GM19328 (cell line): ENCODE measurements around the gene NOP53.
"Not testable (repeated sequence)": the region's sequence is repeated elsewhere in the genome, so short reads cannot be mapped to it uniquely, and the experiment has no call there.

Source experiments
- ATAC-seq: cut with Tn5 transposase; IDR thresholded peaks from one replicate; pipeline ENCODE4 v1.9.1; 2021; ENCODE audit warnings: mild to moderate bottlenecking, moderate library complexity; ENCODE audit not compliant: unreplicated experiment

The NOP53 gene

GRCh38 chr19:47771291-47771690 lies 25.9 kb downstream of the NOP53 start:
- ATAC-seq, result not testable (repeated sequence)

DNA sequence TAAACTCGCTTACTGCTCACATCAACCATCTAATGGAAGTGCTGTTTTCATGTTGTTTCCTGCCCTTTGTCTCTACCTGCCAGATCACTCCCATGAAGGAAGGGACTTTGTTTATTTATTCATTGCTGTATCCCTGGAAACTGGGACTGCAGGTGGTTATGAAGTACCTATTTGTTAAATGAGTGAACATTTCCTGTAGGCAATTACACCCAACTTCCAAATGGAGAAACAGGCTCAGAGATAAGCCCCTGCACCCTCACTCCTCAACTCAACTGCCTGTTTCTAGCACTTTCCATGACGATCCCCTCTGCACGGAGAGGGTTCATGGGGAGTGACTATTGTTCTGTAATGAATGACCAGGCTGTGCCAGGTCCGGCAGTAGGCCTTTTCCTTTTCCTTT lies 31.2 kb downstream of the NOP53 start:
- ATAC-seq, result no peak

GRCh38 chr19:47777245-47778048 lies 32.1 kb downstream of the NOP53 start:
- ATAC-seq, result not testable (repeated sequence)

DNA sequence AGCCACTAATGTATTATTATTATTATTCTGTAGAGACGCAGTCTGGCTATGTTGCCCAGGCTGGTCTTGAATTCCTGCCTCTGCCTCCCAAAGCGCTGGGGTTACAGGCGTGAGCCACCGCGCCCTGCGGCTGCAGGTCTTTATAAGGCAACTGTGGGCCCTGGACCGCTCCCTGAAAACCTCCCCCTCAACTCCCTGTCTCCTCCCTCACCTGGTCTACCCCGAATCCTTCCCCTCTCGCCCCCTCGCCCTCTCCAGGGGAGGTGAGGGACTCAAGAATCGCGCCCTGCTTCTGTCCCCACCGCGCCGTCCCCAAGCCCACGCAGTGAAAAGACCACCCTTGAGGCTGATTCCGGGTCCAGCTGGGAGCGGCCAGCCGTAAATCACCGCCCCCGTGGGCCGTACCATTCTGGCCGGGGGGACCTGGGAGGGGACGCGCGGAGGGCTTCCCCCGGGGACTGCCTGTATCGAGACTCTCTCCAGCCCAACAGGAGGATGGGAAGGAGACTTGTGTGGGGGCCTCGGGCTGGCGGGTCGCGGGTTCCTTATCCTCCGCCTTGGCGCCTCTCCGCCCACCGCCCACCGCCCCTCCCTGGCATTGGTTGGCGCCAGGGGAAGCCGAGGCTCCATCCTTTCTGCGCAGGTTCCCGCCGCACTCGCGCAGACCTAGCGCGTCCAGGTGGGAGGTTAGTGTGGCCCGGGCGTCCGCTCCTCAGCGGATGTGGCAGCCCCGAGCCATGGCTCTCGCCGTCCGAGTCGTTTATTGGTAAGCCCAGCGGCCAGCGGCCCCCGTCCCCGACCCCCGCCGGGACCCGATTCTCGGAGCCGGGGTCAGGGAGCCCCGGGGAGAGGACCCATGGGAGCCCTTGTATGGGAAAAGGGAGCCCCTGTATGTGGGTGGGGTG lies 33.0 kb downstream of the NOP53 start, which contains the start of gene SELENOW:
TSS of gene SELENOW (plus strand) at position 655 of the 905 bp plus-strand sequence. CDS start at position 738, 83 bp downstream.
- no peak for ATAC-seq

- ATAC-seq, result no peak
Measured at GRCh38 chr19:47778954-47779351, 33.6 kb downstream of the NOP53 start.

GRCh38 chr19:47779524-47780214 lies 34.3 kb downstream of the NOP53 start:
- ATAC-seq, result no peak

- no peak for ATAC-seq
Measured at GRCh38 chr19:47780215-47780551, 34.8 kb downstream of the NOP53 start.

DNA sequence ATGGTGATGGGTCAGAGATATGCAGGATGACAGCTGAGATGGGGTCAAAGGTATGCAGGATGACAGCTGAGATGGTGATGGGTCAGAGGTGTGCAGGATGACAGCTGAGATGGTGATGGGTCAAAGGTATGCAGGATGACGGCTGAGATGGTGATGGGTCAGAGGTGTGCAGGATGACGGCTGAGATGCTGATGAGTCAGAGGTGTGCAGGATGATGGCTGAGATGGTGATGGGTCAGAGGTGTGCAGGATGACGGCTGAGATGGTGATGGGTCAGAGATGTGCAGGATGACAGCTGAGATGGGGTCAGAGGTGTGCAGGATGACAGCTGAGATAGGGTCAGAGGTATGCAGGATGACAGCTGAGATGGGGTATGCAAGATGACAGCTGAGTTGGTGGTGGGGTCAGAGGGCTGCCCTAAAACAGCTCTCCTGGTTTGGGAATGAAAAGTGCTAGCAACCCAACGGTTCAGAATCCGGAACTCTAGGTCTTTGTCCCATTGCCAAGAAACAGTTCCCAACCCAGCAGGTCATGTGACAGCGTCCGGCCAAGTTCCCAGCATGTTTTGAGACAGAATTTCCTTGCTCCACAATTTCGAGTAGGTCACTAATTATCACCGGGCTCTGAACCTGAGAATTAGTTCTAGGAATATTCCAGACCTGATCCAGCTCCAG lies 36.4 kb downstream of the NOP53 start:
- ATAC-seq, result no peak

DNA sequence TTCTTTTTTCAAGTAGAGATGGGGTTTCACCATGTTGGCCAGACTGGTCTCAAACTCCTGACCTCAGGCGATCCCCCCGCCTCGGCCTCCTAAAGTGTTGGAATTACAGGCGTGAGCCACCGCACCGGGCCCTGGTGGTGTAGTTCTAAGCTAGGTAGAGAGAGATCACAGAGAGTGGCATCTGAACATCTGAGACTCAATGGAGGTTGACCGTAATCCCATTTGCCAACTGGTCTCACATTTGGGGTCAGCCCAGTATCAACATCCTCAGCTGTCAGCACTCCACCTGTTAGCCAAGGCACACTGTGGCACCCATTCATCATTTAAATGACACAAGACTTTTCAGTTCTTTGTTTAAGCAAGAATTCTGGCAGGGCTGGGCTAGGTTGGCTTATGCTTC lies 41.2 kb downstream of the NOP53 start:
- no peak for ATAC-seq

GRCh38 chr19:47787307-47787706 lies 42.0 kb downstream of the NOP53 start:
- not testable (repeated sequence) for ATAC-seq

DNA sequence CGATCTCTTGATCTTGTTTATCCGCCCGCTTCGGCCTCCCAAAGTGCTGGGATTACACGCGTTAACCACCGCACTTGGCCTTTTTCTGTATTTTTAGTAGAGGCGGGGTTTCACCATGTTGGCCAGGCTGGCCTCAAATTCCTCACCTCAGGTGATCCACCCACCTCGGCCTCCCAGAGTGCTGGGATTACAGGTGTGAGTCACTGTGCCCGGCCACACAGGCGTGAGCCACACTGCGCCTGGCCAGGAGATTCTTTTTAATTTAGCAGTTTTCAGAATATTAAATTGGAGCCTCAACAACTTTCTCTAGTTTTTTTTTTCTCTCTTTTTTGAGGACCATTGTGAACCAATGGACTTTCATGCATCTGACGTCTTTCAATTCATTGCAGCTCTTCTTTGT lies 44.5 kb downstream of the NOP53 start:
- ATAC-seq, result not testable (repeated sequence)

GRCh38 chr19:47790398-47790814 lies 45.1 kb downstream of the NOP53 start:
- ATAC-seq, result no peak

DNA sequence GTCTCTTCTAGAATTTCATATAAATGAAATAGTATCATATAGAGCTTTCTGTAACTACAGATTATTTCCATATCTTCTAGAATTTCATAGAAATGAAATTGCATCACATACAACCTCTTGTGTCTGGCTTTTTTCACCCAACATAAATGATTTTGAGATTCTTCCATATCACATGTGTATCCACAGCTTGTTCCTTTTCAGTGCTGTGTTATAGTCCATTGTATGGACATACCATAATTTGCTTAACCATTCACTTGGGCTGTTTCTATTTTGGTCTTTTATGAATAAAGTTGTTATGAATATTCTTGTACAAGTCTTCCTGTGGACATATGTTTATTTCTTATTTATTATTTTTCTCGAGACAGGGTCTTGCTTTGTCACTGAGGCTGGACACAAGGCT lies 47.3 kb downstream of the NOP53 start:
- ATAC-seq, result no peak

GRCh38 chr19:47794526-47794925 lies 49.2 kb downstream of the NOP53 start:
- no peak for ATAC-seq

DNA sequence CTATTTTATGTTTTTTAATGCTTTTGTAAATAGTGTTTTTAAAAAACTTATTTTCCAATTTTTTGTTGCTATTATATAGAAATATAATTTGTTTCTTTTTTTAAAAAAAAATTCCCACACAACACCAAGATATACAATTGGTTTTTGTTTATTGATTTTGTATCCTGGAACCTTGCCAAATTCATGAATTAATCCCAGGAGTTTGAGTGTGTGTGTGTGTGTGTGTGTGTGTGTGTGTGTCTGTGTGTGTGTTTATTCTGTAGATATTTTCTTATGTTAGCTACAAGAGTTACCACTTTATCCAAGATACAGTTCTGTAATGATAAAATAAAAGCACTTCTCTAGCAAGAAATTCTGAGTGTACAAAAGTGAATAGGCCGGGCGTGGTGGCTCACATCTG lies 51.4 kb downstream of the NOP53 start:
- ATAC-seq, result no peak

- no peak for ATAC-seq
Measured at GRCh38 chr19:47797996-47798903, 52.9 kb downstream of the NOP53 start.

DNA sequence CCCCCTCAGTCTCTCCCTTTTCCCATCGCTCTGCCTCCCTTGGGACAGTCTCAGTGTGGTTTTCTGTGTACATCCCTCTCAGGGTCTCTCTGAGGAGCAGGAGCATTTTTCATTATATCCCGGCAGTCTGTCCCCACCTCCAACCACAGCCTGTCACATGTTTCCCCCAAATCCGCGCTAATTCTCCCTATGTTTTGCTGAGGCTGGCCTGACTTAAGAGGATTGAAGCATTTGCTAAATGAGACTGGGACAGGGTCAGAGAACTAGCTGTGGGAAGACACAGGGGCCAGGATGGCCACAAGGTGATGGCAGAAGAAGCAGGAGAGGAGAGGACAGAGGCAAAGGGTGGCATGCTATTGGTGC lies 53.5 kb downstream of the NOP53 start:
- ATAC-seq, result no peak

- ATAC-seq, result no peak
Measured at GRCh38 chr19:47801270-47801669, 55.9 kb downstream of the NOP53 start.

- ATAC-seq, result no peak
Measured at GRCh38 chr19:47802521-47803043, 57.2 kb downstream of the NOP53 start.

DNA sequence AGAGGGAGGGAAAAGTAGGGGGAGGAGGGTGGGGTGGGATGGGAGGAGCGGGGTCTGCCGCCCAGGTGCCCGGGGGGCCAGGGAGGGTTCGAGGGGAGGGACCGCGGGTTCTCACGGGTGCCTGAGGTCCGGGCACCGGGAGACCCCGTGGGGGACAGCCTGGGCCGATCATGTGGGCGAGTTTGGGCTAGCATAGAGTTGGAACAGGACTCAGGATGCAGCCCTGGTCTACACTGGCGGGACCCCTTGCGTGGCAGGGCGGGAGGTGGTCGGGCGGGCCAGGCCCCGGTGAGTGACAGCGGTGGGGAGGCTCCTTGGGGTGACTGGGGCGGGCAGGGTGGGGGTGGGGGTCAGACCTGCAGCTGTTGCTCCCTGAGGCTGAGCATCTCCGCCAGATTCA lies 57.8 kb downstream of the NOP53 start:
- not testable (repeated sequence) for ATAC-seq
